ENCODE results near the gene ALDH16A1.
A peak's percentile ranks its signal among the peaks of the same experiment; 100 is the strongest.
"Not testable (repeated sequence)": the region's sequence is repeated elsewhere in the genome, so short reads cannot be mapped to it uniquely, and the experiment has no call there.

Gene ALDH16A1

DNA sequence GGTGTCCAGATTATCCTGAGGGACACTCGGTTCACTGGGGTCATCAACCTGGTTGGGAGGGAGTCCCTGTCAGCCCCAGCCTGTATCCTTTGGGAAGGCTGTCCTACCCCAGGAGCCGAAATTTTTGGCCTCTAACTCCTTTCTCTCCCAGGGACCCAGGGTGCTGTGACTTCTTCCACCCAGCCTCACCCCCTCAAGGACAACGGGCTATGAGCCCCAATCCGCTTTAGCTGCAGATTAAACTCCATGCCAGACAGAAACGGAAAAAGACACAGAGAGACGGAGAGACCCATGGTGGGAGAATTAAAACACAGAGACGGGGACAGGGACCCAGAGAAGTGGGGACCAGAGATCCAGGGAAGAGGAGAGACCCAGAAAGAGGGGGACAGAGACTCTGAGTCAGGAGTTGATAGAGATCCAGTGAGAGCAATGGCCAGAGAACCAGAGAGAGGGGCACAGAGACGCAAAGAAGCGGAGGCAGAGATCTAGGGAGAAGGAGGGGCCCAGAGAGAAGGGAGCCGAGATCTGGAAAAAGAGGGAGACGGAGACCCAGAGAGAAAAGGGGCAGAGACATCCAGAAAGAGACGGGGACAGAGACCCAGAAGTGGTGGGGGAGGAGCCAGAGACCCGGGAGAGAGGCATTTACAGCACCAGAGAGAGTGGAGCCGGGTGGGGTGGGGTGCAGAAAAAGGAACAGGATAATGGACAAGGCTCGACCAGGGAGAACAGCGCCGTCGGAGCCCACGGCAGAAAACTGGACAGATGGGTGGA is 12.4 kb upstream of the ALDH16A1 start:
- DNase-seq (ENCODE audit: low read depth, low spot score): no peak

DNA sequence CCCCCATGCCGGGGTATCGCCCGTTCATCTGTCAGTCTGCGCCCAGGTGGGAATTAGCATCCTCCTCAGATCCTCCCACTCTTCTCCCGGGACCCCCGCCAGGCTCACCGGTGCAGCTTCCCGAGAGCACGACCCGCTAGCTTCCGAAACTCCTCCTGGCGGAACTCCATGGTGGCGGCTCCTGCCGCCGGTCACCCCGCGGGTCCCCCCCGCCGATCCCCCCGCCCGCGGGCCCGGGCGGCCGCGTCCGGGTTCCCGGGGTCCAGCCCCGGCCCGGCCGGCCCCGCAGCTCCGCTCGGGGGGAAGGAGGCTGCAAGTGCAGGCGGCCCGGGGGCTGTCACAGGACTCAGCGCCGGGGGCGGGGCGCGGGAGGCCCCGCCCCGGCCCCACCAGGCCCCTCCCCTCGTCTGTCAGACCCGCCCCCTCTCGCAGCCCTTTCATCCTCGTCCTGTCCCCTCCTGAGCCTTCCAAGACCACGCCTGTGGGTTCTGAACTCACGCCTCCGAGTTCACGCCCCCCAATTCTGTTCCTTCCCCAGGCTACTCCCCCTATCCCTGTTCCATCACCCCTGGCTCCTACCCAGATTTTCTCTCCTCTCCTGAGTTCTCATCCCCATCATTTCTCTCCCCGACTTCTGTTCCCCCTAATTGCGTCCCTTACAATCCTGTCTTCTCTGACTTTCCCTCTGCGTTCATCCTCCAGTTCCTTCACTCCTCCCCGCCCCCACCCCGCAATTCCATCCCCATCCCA is 11.6 kb upstream of the ALDH16A1 start, which contains the start of gene SLC17A7:
TSS of gene SLC17A7 (minus strand) at position 318 of the 750 bp plus-strand sequence. CDS start at position 170, 148 bp downstream.
- DNase-seq (ENCODE audit: low read depth, low spot score): no peak

DNA sequence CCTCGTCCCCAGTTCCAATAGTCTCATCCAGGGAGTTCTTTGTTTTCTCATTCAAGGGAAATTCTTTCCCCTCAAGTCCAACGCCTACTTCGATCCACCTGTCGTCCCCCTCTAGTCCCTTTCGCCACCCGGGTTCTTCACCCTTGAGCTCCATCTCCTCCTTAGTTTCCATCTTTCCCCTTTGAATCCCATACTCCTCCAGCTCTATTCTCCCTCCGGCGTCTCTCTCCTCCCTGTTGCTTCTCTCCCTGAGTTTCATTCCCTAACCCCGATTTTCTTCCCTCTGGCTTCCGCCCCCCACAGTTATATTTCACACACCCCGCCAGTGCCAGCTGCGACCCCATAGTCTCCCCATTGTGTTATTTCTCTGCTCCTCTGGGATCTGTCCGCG is 11.1 kb upstream of the ALDH16A1 start:
- DNase-seq (ENCODE audit: low read depth, low spot score): no peak

DNA sequence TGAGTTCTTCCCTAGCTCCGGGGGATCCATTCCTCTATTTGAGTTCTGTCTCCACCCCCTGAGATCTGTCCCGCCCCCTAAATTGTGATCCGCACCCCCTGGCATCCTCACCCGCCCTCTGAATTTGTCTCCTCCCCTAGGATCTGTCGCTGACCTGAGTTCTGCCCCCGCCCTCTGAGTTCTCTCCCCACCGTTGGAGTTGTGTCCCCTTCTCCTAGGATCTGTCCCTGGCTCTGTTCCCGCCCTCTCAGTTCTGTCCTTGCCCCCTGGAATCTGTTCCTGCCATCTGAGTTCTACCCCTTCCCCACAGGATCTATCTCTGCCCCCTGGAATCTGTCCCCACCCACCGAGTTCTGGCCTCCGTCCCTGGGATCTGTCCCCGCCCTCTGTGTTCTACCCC is 10.7 kb upstream of the ALDH16A1 start:
- DNase-seq (ENCODE audit: low read depth, low spot score): no peak

DNA sequence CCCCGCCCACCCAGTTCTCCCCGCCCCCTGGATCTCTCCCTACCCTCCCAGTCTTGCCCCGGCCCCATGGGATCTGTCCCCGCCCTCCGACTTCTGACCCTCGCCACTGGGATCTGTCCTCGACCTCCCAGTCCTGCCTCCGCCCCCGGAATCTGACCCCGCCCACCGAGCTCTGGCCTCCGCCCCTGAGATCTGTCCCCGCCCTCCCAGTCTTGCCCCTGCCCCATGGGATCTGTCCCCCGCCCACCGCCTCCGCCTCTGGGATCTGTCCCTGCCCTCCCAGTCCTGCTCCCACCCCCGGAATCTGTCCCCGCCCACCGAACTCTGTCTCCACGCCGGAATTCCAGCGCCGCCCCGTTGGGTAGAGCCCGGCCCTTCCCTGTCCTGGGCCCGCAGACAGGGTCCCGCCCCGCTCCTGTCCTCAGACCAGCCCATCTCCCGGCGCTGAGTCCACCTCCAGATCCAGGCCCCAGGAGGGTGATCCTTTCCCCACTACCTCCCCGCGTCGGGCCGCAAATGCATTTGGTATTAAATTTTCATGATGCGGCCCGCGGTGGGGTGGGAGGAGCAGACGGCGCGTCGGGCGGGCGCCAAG is 10.2 kb upstream of the ALDH16A1 start:
- DNase-seq (ENCODE audit: low read depth, low spot score): peak; percentile 74

DNA sequence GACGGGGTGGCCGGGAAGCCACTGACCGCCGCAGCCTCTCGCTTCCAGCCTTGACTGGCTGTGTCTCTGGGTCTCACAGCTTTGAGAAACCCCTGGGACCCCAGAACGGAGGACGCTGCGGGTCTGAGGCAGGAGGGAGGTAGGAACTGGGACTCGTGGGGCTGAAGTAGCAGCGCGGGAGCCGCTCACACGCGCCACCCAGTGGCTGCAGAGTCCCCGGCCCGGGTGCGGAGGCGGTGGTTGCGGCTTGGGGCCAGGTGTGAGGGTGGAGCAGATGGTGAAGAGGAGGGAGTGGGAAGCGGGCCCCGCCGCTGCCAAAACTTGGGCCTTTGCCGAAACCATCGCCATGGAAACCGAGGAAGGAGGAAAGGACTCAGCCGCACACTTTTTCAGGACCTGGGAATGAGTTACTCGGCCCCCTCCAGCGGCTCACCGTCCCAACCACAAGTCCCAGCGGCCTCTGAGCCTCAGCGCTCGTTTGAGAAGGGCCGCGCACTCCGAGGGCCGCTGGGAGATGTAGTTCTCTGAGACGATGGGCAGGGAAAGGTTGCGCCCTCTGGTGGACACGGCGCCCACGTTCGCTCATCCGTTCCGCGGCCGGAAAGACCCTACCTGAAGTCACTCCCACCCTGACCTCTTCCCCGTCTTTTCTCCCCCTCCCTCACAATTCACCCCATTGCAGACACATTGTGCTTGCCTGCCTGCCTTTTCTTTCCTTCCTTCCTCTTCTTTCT is 9.5 kb upstream of the ALDH16A1 start:
- no peak for DNase-seq (ENCODE audit: low read depth, low spot score)

DNA sequence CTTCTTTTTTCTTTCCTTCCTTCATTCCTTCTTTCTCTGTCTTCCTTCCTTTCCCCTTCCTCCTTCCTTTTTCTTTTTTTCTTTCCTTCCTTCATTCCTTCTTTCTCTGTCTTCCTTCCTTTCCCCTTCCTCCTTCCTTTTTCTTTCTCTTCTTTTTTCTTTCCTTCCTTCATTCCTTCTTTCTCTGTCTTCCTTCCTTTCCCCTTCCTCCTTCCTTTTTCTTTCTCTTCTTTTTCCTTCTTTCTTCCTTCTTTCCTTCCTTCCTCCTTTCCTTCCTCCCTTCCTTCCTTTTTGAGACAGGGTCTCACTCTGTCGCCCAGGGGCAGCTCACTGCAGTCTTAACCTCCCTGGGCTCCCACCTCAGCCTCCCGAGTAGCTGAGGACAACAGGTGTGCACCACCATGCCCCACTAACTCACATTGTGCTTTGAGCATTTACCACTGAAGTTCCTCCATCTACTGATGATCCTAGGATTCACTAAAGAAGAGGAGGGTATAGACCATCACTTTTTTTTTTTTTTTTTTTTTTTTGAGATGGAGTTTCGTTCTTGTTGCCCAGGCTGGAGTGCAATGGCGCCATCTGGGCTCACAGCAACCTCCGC is 8.8 kb upstream of the ALDH16A1 start:
- DNase-seq (ENCODE audit: low read depth, low spot score): not testable (repeated sequence)

DNA sequence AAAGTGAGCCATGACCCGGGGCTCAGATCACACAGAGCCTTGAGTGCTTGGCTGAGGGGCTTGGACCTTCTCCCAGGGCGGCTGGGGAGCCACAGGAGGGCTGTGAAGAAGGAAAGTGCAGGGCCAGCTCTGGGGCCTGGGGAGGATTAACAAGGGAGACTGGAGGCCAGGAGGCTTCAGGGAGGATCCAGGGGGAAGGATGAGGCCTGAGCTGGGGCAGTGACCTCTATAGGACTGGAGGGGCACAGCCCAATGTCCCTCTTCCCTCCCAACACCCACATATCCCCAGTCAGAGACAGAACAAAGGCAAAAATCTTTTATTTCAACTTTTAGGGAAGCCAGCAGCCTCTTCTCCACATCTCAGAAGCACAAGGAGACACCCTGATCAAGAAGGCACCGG is 7.0 kb upstream of the ALDH16A1 start:
- DNase-seq (ENCODE audit: low read depth, low spot score): no peak

DNA sequence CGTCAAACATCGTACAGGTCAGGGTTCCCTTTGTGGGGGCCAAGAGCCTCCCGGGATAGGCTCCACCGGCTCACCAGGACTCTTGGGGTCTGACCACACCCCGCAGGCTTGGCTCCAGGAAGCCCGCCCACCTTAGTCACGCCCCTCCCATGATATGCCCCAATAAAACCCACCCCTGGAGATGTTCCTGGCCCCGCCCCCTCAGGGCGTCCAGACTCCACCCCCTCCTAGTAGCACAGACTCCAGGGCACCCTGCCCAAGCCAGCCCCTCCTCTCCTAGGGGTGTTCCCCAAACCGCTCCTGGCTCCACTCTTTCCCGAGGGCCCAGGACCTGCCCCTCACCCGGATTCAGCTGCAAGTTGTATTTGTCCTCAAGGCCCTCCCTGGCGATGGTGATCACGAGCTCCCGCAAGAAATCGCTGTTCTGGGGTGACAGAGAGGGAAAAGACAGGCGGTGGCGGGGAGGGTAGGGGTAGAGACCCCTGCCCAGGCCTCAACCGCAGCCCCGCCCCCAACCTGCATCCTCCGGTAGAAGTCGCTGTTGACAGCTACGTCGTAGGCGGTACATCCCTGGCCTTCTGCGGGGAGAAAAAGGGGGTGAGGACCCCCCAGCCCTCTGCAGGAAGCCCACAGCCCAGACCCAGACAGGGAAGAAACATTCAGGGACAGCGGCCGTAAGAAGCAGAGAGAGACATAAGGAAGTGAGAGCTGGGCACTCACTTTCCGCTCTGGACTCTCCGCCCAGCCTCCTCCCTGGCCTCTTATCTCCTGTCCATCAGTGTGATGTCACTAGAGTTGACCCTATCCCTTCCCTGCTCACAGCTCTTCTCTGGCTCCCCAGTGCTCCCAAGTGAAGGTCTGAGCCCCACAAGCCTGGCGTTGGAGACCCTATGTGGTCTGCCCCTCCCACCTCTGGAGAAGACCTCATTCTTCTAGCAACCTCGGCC is 5.3 kb upstream of the ALDH16A1 start:
- no peak for DNase-seq (ENCODE audit: low read depth, low spot score)

DNA sequence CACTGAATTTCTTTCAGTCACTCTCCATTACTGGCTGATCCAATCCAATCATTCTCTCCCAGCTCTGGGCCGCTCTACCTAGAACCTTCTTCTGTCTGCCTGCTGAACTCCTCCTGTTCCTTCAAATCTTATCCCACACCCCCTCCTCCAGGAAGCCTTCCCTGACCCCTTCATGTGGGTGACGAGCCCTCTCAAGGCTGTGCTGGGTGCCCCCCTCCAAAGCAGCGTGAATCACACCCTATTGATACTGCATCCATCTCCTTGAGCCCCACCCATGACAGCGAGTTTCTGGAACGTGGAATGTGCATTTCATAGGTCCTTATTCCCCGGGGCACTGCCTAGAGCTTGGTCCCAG is 4.6 kb upstream of the ALDH16A1 start:
- DNase-seq (ENCODE audit: low read depth, low spot score): no peak

DNA sequence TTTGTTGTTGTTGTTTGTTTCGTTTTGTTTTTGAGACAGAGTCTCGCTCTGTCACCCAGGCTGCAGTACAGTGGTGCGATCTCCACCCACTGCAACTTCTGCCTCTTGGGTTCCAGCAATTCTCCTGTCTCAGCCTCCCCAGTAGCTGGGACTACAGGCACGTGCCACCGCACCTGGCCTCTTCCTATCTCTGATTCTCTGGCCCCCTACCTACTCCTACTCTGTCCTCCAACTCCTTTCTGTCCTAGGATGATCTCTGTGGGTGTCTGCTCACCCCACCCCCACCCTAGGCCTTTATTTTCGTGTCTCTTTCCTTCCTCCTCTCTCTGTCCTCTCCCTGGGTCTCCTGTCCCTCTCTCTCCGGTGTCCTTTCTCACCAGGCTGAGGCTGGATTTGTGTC is 2.6 kb upstream of the ALDH16A1 start:
- no peak for DNase-seq (ENCODE audit: low read depth, low spot score)

DNA sequence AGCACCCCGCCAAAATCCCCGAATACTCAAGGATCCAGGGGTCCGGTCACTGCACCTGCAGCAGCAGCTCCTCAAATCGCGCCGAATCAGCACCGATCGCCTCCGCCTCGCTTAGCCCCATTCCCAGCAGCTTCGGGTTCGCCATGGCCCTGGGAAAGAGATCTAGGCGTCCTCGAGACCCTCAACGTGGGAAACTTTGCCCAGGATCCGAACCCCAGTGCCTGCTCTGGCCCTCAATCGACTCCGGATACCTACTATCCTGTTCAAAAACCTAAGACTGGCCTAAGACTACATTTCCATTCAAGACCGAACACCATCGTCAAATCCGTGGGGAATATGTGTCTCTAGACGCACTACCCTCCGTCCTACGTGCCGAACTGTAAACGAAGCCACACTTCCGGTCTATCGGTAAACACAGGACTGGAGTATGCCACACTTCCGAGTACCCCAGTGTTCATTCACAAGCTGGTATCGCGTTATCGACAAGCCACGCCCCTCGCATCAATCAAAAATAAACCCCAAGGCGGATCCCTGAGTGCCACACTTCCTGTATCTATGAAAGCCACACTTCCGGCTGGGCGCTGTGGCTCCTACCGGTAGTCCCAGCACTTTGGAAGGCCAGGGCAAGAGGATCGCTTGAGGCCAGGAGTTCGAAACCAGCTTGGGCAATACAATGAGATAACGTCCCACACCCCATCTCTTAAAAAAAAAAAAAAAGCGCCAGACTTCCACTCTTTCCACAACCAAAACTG is 1.4 kb upstream of the ALDH16A1 start, which contains the start of gene PIH1D1:
TSS of gene PIH1D1 (minus strand) at position 385 of the 752 bp plus-strand sequence. CDS start at position 145, 240 bp downstream.
- DNase-seq (ENCODE audit: low read depth, low spot score): peak; percentile 100

DNA sequence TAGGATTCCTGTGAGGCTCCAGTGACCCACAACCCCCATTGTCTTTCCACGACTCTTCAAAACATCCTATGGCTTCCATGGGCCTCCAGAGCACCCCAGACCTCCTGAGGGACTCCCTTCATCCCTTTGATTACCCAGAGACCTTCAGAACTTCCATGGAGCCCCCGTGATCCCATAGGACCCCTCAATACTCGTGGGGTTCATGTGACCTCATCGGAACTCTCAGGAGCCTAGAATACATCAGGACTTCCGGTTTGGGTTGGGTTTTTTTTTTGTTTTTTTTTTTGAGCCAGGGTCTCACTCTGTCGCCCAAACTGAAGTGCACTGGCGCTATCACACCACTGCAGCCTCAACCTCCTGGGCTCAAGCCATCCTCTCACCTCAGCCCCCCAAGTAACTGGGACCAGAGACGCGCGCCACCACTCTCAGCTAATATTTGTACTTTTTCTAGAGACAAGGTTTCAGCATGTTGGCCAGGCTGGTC is 774 bp downstream of the ALDH16A1 start:
- no peak for DNase-seq (ENCODE audit: low read depth, low spot score)

DNA sequence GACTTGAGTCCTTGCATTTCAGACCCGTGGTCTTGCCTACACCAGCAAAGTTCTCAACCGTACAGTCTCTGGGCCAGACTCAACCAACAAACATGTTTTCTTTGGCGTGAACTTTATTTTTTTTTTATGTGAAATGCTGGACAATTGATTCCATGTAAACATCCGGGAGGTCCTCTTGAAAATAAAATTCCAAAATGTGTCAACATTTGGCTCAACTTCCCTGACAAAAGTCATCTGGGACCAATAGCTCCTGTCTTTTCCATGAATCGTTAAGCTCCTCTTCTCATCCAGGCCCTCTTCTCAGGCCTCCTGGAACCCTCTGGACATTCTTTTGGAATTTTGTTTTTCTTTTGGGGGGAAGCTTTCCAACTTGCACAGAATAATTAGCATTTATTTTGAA is 2.7 kb downstream of the ALDH16A1 start:
- no peak for DNase-seq (ENCODE audit: low read depth, low spot score)

DNA sequence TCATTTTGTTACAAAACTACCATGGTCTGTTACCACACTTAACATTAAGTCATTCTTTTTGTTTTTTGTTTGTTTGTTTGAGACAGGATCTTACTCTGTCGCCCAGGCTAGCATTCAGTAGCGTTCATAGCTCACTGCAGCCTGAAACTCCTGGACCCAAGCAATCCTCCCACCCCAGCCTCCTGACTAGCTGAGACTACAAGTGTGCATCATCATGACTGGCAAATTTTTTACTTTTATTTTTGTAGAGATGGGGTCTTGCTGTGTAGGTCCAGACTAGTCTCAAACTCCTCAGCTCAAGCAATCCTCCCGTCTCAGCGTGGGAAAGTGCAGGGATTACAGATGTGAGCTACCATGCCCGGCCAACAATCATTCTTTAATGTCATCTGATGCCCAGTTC is 3.3 kb downstream of the ALDH16A1 start:
- no peak for DNase-seq (ENCODE audit: low read depth, low spot score)

DNA sequence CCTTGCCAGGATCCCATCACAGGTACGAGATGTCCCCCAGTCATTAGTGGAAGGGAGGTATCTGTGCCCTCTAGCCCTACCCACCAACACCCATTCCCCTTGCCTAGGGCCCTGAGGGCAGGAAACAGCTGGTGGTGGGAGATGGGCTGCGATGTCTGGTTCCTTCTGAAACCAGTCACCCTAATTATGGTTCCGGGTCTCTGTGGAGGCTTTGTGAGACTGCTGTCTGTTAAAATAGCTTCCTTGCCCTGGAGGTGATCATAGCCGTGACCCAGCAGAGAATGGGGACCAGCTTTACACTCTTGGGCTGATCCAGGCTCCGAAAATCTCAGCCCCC is 5.5 kb downstream of the ALDH16A1 start:
- no peak for DNase-seq (ENCODE audit: low read depth, low spot score)

DNA sequence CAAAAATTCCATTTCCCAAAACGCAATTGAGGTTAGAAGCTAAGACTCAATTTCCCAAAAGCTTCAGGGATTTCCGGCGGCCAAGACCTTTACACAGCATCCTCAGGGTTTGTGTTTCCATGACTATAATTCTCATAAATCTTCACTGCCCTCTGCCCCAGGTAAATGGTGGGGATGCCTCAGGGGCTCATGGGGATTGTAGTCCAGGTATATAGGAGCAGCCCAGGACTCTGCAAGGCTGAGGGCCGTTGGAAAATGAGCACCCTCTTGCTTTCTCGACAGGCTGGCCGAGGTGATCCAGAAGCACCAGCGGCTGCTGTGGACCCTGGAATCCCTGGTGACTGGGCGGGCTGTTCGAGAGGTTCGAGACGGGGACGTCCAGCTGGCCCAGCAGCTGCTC is 6.4 kb downstream of the ALDH16A1 start:
- no peak for DNase-seq (ENCODE audit: low read depth, low spot score)

DNA sequence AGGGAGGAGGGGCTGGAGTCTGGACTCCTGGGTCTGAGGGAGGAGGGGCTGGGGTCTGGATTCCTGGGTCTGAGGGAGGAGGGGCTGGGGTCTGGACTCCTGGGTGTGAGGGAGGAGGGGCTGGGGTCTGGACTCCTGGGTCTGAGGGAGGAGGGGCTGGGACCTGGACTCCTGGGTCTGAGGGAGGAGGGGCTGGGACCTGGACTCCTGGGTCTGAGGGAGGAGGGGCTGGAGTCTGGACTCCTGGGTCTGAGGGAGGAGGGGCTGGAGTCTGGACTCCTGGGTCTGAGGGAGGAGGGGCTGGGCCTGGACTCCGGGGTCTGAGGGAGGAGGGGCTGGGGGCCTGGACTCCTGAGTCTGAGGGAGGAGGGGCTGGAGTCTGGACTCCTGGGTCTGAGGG is 8.1 kb downstream of the ALDH16A1 start:
- not testable (repeated sequence) for DNase-seq (ENCODE audit: low read depth, low spot score)

DNA sequence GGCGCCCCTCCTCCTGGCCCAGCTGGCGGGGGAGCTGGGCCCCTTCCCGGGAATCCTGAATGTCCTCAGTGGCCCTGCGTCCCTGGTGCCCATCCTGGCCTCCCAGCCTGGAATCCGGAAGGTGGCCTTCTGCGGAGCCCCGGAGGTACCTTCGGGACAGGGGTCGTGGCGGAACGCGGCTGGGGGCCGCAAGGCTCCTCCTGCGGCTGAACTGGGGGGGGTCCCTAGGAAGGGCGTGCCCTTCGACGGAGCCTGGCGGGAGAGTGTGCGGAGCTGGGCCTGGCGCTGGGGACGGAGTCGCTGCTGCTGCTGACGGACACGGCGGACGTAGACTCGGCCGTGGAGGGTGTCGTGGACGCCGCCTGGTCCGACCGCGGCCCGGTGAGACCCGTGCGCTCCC is 8.6 kb downstream of the ALDH16A1 start:
- no peak for DNase-seq (ENCODE audit: low read depth, low spot score)

DNA sequence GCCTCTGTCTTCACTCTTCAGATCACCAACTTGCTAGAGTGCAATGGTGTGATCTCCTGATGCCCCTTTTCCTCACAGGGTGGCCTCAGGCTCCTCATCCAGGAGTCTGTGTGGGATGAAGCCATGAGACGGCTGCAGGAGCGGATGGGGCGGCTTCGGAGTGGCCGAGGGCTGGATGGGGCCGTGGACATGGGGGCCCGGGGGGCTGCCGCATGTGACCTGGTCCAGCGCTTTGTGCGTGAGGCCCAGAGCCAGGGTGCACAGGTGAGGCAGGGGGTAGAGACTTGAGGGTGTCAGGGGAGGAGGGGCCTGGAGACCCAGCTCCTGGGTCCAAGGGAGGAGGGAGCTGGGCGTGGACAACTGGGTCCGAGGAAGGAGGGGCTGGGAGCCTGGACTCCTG is 9.5 kb downstream of the ALDH16A1 start:
- DNase-seq (ENCODE audit: low read depth, low spot score): no peak

All from iPS DF 19.7 (cell line).